HepG2 (cell line): ENCODE results near the gene TBX21. TPM values are rescaled to one million over a fixed set of nuclear protein-coding genes. Genes with fewer than 3 reads are reported as not detected.

Experiments used
- BHLHE40 ChIP-seq: IDR thresholded peaks from 2 replicates; pipeline ENCODE4 v1.6.1; 2011; ENCODE audit warnings: low read length, improper control_type of control experiment
- CTCF ChIP-seq: sonication (generic); formaldehyde crosslinking; IDR thresholded peaks from 2 replicates; pipeline ENCODE4 v1.5.0; 2020; ENCODE audit warnings: mild to moderate bottlenecking, missing genetic modification reagents, moderate library complexity
- HNF4A ChIP-seq: sonication (generic); formaldehyde crosslinking; IDR thresholded peaks from 2 replicates; pipeline ENCODE4 v1.4.0; 2020; ENCODE audit warnings: missing genetic modification reagents
- HOXA3 ChIP-seq: sonication (generic); formaldehyde crosslinking; IDR thresholded peaks from 2 replicates; pipeline ENCODE4 v1.5.0; 2020; ENCODE audit warnings: missing genetic modification reagents
- KDM5A ChIP-seq: fragments of 200-600 bp; sonication (generic); IDR thresholded peaks from 2 replicates; pipeline ENCODE4 v1.7.0; 2018; ENCODE audit warnings: antibody characterized with exemption, mild to moderate bottlenecking, low read length, borderline replicate concordance
- KMT2B ChIP-seq: IDR thresholded peaks from 2 replicates; pipeline ENCODE4 v1.6.1; 2016; ENCODE audit warnings: missing genetic modification reagents, missing compliant biosample characterization
- NFAT5 ChIP-seq: sonication (generic); formaldehyde crosslinking; IDR thresholded peaks from 2 replicates; pipeline ENCODE4 v1.4.0; 2020; ENCODE audit warnings: missing genetic modification reagents
- RBFOX2 ChIP-seq: fragments of 200-400 bp; formaldehyde crosslinking; IDR thresholded peaks from 2 replicates; pipeline ENCODE4 v1.6.1; 2017; ENCODE audit warnings: low read depth, mild to moderate bottlenecking, low read length
- SMARCE1 ChIP-seq: fragments of 450-650 bp; IDR thresholded peaks from 2 replicates; pipeline ENCODE4 v1.6.1; 2017; ENCODE audit warnings: borderline replicate concordance
- SRSF9 ChIP-seq: fragments of 200-400 bp; formaldehyde crosslinking; IDR thresholded peaks from 2 replicates; pipeline ENCODE4 v1.6.1; 2018; ENCODE audit warnings: borderline replicate concordance, mild to moderate bottlenecking, low read depth, low read length; ENCODE audit not compliant: insufficient read depth, poor library complexity, severe bottlenecking
- TAF15 ChIP-seq: fragments of 200-400 bp; formaldehyde crosslinking; IDR thresholded peaks from one replicate; pipeline ENCODE4 v1.6.1; 2018; ENCODE audit warnings: mild to moderate bottlenecking, low read depth, low read length; ENCODE audit not compliant: poor library complexity, severe bottlenecking
- TFDP1 ChIP-seq: IDR thresholded peaks from 2 replicates; pipeline ENCODE4 v1.6.1; 2016; ENCODE audit warnings: missing compliant biosample characterization, missing genetic modification reagents, borderline replicate concordance
- ZBTB10 ChIP-seq: sonication (generic); formaldehyde crosslinking; IDR thresholded peaks from 2 replicates; pipeline ENCODE4 v1.4.0; 2020; ENCODE audit warnings: missing genetic modification reagents, borderline replicate concordance
- ZFP82 ChIP-seq: sonication (generic); formaldehyde crosslinking; IDR thresholded peaks from 2 replicates; pipeline ENCODE4 v1.5.1; 2020; ENCODE audit warnings: mild to moderate bottlenecking, missing genetic modification reagents, borderline replicate concordance
- ZNF207 ChIP-seq: fragments of 450-650 bp; IDR thresholded peaks from 2 replicates; pipeline ENCODE4 v1.6.1; 2016; ENCODE audit warnings: antibody characterized with exemption, borderline replicate concordance
- ZNF354B ChIP-seq: sonication (generic); formaldehyde crosslinking; IDR thresholded peaks from 2 replicates; pipeline ENCODE4 v1.8.0; 2022; ENCODE audit warnings: mild to moderate bottlenecking, missing genetic modification reagents
- ZNF44 ChIP-seq: sonication (generic); formaldehyde crosslinking; IDR thresholded peaks from 2 replicates; pipeline ENCODE4 v1.5.1; 2020; ENCODE audit warnings: mild to moderate bottlenecking, missing genetic modification reagents
- ZNF549 ChIP-seq: sonication (generic); formaldehyde crosslinking; IDR thresholded peaks from 2 replicates; pipeline ENCODE4 v1.5.0; 2020; ENCODE audit warnings: missing genetic modification reagents
- ZNF788 ChIP-seq: sonication (generic); formaldehyde crosslinking; IDR thresholded peaks from 2 replicates; pipeline ENCODE4 v1.5.0; 2020; ENCODE audit warnings: mild to moderate bottlenecking, missing genetic modification reagents, borderline replicate concordance
- polyA plus RNA-seq, 8 experiments: library from polyadenylated mRNA; depleted of rRNA in 3 of 8; stranded (reverse) in 7 of 8; unstranded in 1 of 8; fragments of >200 nt; fragmentation: Illumina TruSeq in 4 of 8; extraction: Trizol in 4 of 8; gene quantifications; 2 replicates each; pipeline versions ENCODE4 v1.2.1 to v1.2.3, GENCODE V29; 2011 to 2016; ENCODE audit warnings: low read depth in 4 of 8, missing spikeins in 1 of 8, mixed read lengths in 1 of 8; ENCODE audit not compliant: insufficient read depth in 1 of 8
- total RNA-seq, 5 experiments: library from RNA; depleted of rRNA; stranded (reverse); fragments of >200 nt; fragmentation: Illumina TruSeq; extraction: Trizol; gene quantifications; 2 replicates each; pipeline ENCODE4 v1.2.3, GENCODE V29; 2016; ENCODE audit warnings: low read depth in 1 of 5

The TBX21 gene
- total and polyA plus RNA-seq, 2 of the 13 experiments (the other 11 are each of a cell fraction or from before 2014, with no cell fraction given) = not detected

GRCh38 chr17:47713980-47714700, 18.9 kb upstream of the TBX21 start (continued):
- TF ChIP-seq ZBTB10 (CRISPR knock-in tag) (no peak), ZNF354B (CRISPR knock-in tag) (no peak), KMT2B (CRISPR knock-in tag) (no peak), HNF4A (CRISPR knock-in tag) (peak; percentile 34), ZFP82 (CRISPR knock-in tag) (no peak), ZNF788 (no peak), TAF15 (no peak), ZNF44 (CRISPR knock-in tag) (no peak), SMARCE1 (no peak), HOXA3 (CRISPR knock-in tag) (no peak), CTCF (peak; percentile 53), NFAT5 (CRISPR knock-in tag) (no peak), BHLHE40 (peak; percentile 91), ZNF207 (no peak), KDM5A (no peak), SRSF9 (no peak), ZNF549 (CRISPR knock-in tag) (no peak), TFDP1 (CRISPR knock-in tag) (peak; percentile 28; the same call in 1 of the 2 replicates), RBFOX2 (no peak)
